Measurements from ENCODE around the gene LEMD1.

DNA sequence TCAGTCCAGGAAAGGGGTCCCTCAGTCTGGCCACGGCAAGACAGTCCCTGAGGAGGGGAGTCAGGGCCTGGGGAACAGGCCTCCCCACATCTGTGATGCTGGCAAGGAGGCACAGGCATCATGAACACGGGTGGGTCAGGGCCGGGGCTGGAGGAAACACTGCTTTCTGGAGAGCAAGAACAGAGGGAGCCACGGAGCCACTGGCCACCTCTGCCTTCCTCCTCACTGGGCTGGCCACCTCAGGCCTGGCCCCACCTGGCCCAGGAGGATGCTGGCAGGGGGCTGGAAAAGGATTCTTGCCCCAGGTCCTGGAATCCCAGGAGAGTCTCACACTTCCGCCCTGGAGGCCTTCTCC is 18.2 kb upstream of the LEMD1 start:
- TF ChIP-seq EZH2 (IDR thresholded peaks at IDR 0.05; ENCODE audit: insufficient read depth, poor library complexity, severe bottlenecking) (no peak), EZH2phosphoT487 (IDR thresholded peaks at IDR 0.05; ENCODE audit: insufficient read depth, low read depth) (no peak)
